Measurements from ENCODE around the gene SPPL2B. TPM values are rescaled to one million over a fixed set of nuclear protein-coding genes. Genes with fewer than 3 reads are reported as not detected.

SPPL2B gene
- total RNA-seq, 1 donor from 2014 or later, result 95.7 TPM

DNA sequence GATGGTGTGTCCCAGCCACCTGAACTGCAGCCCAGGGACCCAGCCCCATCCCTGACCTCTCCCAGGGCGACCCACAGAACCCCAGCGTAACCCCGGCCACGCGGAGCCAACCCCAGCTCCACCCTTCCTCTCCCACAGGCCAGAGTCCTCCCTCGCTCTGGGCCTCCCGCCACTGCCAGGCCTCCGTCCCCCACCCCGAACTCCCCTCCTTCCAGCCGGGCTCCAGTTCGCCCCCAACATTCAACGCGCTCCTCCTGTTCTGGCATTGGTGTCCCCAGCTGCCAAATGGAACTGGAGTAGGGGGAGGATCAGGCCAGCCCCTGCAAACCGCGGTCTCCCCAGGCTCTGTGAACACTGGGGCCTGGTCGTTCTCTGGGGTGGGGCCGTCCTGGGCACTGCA, 28.0 kb upstream of the SPPL2B start:
- no peak for DNase-seq (ENCODE audit: low spot score in 2 of 2)
- Histone ChIP-seq H3K9me3 (no peaks in the 10 kb centered on the region), H3K4me1 (no peaks in the 10 kb centered on the region), H3K27me3 (peaks cover 12% of the 10 kb centered on the region), H3K4me3 (no peak overlapping the region), H3K27ac (no peak overlapping the region), H3K36me3 (no peaks in the 10 kb centered on the region)
- intact Hi-C loops (cut with DNase I), result no loop called here
- TF ChIP-seq, protein P1, sequence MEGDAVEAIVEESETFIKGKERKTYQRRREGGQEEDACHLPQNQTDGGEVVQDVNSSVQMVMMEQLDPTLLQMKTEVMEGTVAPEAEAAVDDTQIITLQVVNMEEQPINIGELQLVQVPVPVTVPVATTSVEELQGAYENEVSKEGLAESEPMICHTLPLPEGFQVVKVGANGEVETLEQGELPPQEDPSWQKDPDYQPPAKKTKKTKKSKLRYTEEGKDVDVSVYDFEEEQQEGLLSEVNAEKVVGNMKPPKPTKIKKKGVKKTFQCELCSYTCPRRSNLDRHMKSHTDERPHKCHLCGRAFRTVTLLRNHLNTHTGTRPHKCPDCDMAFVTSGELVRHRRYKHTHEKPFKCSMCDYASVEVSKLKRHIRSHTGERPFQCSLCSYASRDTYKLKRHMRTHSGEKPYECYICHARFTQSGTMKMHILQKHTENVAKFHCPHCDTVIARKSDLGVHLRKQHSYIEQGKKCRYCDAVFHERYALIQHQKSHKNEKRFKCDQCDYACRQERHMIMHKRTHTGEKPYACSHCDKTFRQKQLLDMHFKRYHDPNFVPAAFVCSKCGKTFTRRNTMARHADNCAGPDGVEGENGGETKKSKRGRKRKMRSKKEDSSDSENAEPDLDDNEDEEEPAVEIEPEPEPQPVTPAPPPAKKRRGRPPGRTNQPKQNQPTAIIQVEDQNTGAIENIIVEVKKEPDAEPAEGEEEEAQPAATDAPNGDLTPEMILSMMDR (IDR thresholded peaks at IDR 0.05), result no peak

DNA sequence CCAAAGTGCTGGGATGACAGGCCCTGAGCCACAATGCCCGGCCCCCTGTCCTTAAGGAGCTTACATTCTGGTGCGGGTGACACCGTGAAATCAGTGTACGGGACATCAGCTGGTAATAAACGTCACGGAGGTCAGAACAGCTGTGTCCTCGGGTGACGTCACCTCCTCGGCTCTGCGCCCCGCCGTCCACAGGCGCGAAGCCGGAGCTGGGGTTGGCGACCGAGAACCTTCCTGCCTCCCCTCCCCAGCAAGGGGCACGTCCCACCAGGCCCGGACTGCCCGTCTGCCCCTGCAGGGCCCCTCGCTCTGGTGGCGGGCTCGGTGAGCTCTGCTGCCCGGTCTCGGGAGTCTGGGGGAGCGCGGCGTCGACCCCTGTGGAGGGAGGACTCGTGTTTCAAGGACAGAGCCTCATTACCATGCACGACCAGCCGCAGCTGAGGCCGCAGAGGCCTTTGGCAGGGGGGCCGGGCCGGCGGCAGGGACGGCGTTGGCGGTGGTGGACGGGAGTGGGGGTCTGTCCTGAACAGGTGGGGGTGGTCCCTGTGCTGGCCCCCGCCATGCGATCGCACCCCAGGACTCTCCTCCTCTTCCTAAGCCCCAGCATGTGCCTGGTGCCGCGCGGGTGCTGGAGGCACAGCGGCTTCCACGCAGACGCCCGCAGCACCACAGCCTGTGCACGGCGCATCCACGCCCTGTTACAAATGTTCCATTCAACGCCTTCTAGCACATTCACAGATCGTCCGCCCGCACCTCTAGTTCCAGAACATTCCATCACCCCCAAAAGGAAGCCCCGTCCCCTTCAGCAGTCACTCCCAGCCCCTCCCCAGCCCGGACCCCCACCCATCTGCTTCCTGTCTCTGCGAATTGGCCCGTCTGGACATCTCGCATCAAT, 25.9 kb upstream of the SPPL2B start:
- H3K4me3 ChIP-seq, result peak overlapping the region in 1 of 2 donors; percentile 15
- peak in 1 of 2 donors; percentile 76 for DNase-seq (ENCODE audit: low spot score in 2 of 2)
- intact Hi-C loops (cut with DNase I), result no loop called here

DNA sequence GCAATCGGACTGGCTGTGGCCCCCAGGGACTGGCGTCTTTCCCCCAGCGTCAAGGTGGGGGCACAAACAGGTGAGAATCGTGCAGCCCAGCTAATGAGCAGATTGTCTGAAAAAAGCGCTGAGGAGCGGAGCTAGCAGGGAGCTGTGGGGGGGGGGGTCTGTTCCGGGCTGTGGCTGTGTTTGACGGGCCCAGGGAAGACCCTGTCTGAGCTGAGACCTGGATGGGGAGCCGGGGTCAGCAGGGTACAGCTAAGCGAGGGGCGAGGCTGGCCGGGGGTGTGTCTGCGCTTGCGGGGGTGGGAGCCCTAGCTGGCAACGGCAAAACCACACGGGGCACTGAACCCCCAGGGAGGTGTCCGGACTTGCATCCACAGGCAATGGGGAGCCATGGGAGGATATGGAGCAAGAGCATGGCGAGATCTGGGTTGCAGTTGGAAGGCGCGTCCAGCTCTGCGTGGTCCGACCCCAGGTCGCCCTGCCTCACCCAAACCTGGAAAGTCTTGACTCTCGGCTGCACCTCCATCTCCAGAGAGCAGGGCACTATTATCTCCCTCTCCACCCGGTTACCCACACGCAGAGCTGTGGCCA, 25.2 kb upstream of the SPPL2B start:
- DNase-seq (ENCODE audit: low spot score in 2 of 2), result no peak
- no peaks in the 10 kb centered on the region for H3K9me3 ChIP-seq
- H3K27ac ChIP-seq, result no peak overlapping the region
- no peak overlapping the region for H3K4me3 ChIP-seq
- intact Hi-C loops (cut with DNase I), result no loop called here
- no peaks in the 10 kb centered on the region for H3K36me3 ChIP-seq
- H3K4me1 ChIP-seq, result no peaks in the 10 kb centered on the region
- peaks cover 29% of the 10 kb centered on the region for H3K27me3 ChIP-seq
- TF ChIP-seq, protein P1 (IDR thresholded peaks at IDR 0.05), result no peak

More for the DNA sequence above, 25.9 kb upstream of the SPPL2B start:
- Histone ChIP-seq H3K9me3 (no peaks in the 10 kb centered on the region), H3K27ac (no peak overlapping the region), H3K4me1 (no peaks in the 10 kb centered on the region), H3K36me3 (no peaks in the 10 kb centered on the region), H3K27me3 (peaks cover 26% of the 10 kb centered on the region)
- TF ChIP-seq, protein P1 (IDR thresholded peaks at IDR 0.05), result no peak

DNA sequence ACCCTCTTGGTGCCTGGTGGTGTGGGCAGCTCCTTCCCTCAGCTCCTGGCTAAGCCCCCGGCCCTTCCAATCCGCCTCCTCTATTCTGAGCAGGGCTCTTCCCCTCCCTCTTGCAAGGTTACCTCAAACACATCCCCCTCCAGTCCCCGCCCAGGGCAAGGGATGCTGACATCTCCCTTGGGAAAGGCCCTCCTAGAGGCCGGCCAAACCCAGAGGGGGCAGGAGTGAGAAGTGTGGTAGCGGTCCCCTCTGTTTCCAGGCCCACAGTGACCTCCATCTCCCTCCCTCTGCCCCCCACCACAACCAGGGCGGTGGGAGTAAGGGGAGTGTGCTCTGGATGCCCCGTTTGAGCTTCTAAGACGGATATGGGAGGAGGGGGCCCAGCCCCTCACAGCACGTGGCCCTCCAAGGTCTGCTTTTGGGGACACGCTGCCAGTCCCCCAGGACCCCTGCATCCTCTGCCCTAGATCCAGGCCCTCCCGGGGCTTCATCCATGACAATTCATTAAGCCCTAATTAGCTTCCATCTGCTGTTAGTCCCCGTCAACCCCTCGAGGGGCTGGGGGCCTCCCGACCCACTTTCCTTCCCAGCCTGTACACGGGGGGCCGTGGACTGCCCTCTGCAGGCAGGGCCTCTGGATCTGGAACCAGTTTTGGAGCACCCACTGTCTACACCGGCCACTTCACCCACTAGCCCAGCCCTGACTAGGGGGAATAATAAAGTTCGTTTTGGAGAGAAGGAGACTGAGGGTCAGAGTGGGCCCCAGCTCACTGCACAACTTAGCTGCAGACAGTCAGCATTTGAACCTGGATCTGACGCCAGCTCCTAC, 22.8 kb upstream of the SPPL2B start:
- no peaks in the 10 kb centered on the region for H3K4me1 ChIP-seq
- H3K9me3 ChIP-seq, result no peaks in the 10 kb centered on the region
- H3K36me3 ChIP-seq, result no peaks in the 10 kb centered on the region
- no peak overlapping the region for H3K27ac ChIP-seq
- no peak for DNase-seq (ENCODE audit: low spot score in 2 of 2)
- intact Hi-C loops (cut with DNase I), result no loop called here
- H3K4me3 ChIP-seq, result no peak overlapping the region
- TF ChIP-seq, protein P1 (IDR thresholded peaks at IDR 0.05), result no peak
- peaks cover 33% of the 10 kb centered on the region for H3K27me3 ChIP-seq

DNA sequence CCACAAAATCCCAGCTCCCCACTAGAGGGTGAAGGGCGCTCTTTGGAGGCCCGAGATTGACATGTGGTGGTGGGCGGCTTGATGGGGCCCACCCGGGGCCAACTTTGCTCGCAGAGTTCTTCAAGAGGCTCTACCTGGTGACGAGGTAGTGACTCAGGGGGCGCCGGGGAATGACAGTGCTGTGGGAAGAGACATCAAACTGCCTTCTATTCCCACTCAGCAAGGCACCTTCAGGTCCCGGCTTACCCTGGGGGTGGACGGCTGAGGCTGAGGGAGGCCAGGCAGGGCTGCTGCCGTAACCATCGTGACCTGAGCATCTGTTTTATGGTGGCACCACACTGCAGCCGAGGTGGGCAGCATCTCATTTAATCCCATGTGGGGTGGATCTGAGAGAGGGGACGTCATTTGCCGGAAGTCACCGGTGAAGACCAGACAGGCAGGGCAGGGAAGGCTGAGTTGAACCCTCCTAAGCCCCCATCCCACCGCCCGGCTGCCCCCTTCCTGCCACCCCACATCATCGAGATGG, 22.1 kb upstream of the SPPL2B start:
- Histone ChIP-seq H3K4me3 (no peak overlapping the region), H3K9me3 (no peaks in the 10 kb centered on the region), H3K36me3 (no peaks in the 10 kb centered on the region), H3K27ac (no peak overlapping the region), H3K4me1 (no peaks in the 10 kb centered on the region), H3K27me3 (peaks cover 33% of the 10 kb centered on the region)
- intact Hi-C loops (cut with DNase I), result no loop called here
- no peak for DNase-seq (ENCODE audit: low spot score in 2 of 2)
- TF ChIP-seq, protein P1 (IDR thresholded peaks at IDR 0.05), result no peak
